Measurements from ENCODE around the gene SENP1. TPM values are rescaled to one million over a fixed set of nuclear protein-coding genes. Genes with fewer than 3 reads are reported as not detected.

Gene SENP1
- total RNA-seq (13.2 and 20.4 TPM in 2 replicates), polyA plus RNA-seq (16.7 and 17.1 TPM in 2 replicates)

GRCh38 chr12:48105867-48106680 is at the start of gene SENP1:
TSS of gene SENP1 (minus strand) at chr12:48106079. CDS start at chr12:48101472, 4,607 bp downstream.
- TF ChIP-seq CTCF (IDR thresholded peaks at IDR 0.05; ENCODE audit: low read depth, low read length) = peak; percentile 23
- Histone ChIP-seq H3K4me1 (ENCODE audit: low read depth) (peaks cover 12% of the 10 kb centered on the region), H3K27me3 (peaks cover 5% of the 10 kb centered on the region), H3K27ac (peak within 1 kb of the TSS; percentile 99), H3K4me3 (peak within 1 kb of the TSS; percentile 95), H3K9me3 (ENCODE audit: low read depth) (no peaks in the 10 kb centered on the region), H3K36me3 (no peaks in the 10 kb centered on the region)
- DNase-seq (ENCODE audit: low read depth in 1 of 2, low spot score in 1 of 2) = peak; percentile 85 to 92

- H3K27ac ChIP-seq = no peak overlapping the region
- peaks cover 8% of the 10 kb centered on the region for H3K4me1 ChIP-seq (ENCODE audit: low read depth)
- H3K9me3 ChIP-seq (ENCODE audit: low read depth) = no peaks in the 10 kb centered on the region
- no peak overlapping the region for H3K4me3 ChIP-seq
- no peak for TF ChIP-seq CTCF (IDR thresholded peaks at IDR 0.05; ENCODE audit: low read depth, low read length)
- DNase-seq (ENCODE audit: low read depth in 1 of 2, low spot score in 1 of 2) = no peak
- H3K36me3 ChIP-seq = peaks cover 22% of the 10 kb centered on the region
- H3K27me3 ChIP-seq = no peaks in the 10 kb centered on the region
These were observed 45.4 kb upstream of the SENP1 start for GRCh38 chr12:48151103-48151771.

- peaks cover 57% of the 10 kb centered on the region for H3K36me3 ChIP-seq
These were observed 40.1 kb upstream of the SENP1 start for GRCh38 chr12:48145981-48146380.

GRCh38 chr12:48143898-48144297 is 38.0 kb upstream of the SENP1 start:
- peaks cover 29% of the 10 kb centered on the region for H3K4me1 ChIP-seq (ENCODE audit: low read depth)
- no peaks in the 10 kb centered on the region for H3K27me3 ChIP-seq
- peak overlapping the region; percentile 64 for H3K27ac ChIP-seq
- H3K9me3 ChIP-seq (ENCODE audit: low read depth) = no peaks in the 10 kb centered on the region
- no peak for DNase-seq (ENCODE audit: low read depth in 1 of 2, low spot score in 1 of 2)
- H3K4me3 ChIP-seq = no peak overlapping the region
- no peak for TF ChIP-seq CTCF (IDR thresholded peaks at IDR 0.05; ENCODE audit: low read depth, low read length)
- peaks cover 57% of the 10 kb centered on the region for H3K36me3 ChIP-seq

More at GRCh38 chr12:48145981-48146380, 40.1 kb upstream of the SENP1 start:
- DNase-seq (ENCODE audit: low read depth in 1 of 2, low spot score in 1 of 2) = peak in 1 of 2 donors; percentile 19
- Histone ChIP-seq H3K4me3 (no peak overlapping the region), H3K27me3 (no peaks in the 10 kb centered on the region), H3K27ac (peak overlapping the region; percentile 74), H3K9me3 (ENCODE audit: low read depth) (no peaks in the 10 kb centered on the region), H3K4me1 (ENCODE audit: low read depth) (peaks cover 29% of the 10 kb centered on the region)
- TF ChIP-seq CTCF (IDR thresholded peaks at IDR 0.05; ENCODE audit: low read depth, low read length) = no peak

- Histone ChIP-seq H3K27ac (peak overlapping the region; percentile 64), H3K27me3 (no peaks in the 10 kb centered on the region), H3K9me3 (ENCODE audit: low read depth) (no peaks in the 10 kb centered on the region), H3K4me1 (ENCODE audit: low read depth) (peaks cover 29% of the 10 kb centered on the region), H3K4me3 (no peak overlapping the region), H3K36me3 (peaks cover 63% of the 10 kb centered on the region)
- no peak for DNase-seq (ENCODE audit: low read depth in 1 of 2, low spot score in 1 of 2)
- no peak for TF ChIP-seq CTCF (IDR thresholded peaks at IDR 0.05; ENCODE audit: low read depth, low read length)
These were observed 37.2 kb upstream of the SENP1 start for GRCh38 chr12:48142818-48143674.

Measured in cardiac muscle cell (in vitro differentiated cells and primary cell).